CD14-positive monocyte (primary cell): ENCODE measurements around the gene H2AZ2. TPM values are rescaled to one million over a fixed set of nuclear protein-coding genes. Genes with fewer than 3 reads are reported as not detected.
"Not testable (repeated sequence)": the region's sequence is repeated elsewhere in the genome, so short reads cannot be mapped to it uniquely, and the experiment has no call there.

Source experiments
- DNase-seq, 3 donors: peaks; one replicate each; pipeline ENCODE4 v3.0.0-alpha.2; 2011 to 2022
- H2AFZ ChIP-seq: 2 replicates; pipeline ENCODE4 v1.6.0; 2012; ENCODE audit warnings: mild to moderate bottlenecking, low read depth, low read length, inconsistent platforms; ENCODE audit not compliant: insufficient read depth, poor library complexity, severe bottlenecking
- H3K27ac ChIP-seq, 2 donors: 1 replicate in 1 of 2; 2 replicates in 1 of 2; pipeline ENCODE4 v1.5.1; 2012 to 2013; ENCODE audit warnings: low read length in 2 of 2, control low read depth in 1 of 2, inconsistent platforms in 1 of 2, low read depth in 1 of 2, mild to moderate bottlenecking in 1 of 2
- H3K27me3 ChIP-seq, 2 donors: one replicate each; pipeline versions ENCODE4 v1.6.0 to v1.6.1; 2011 to 2013; ENCODE audit warnings: low read length in 2 of 2; ENCODE audit not compliant: control insufficient read depth in 2 of 2, insufficient read depth in 2 of 2
- H3K36me3 ChIP-seq, 2 donors: replicated peaks in 1 of 2; 1 replicate in 1 of 2; 2 replicates in 1 of 2; pipeline versions ENCODE4 v1.5.1 to v1.6.1; 2012 to 2013; ENCODE audit warnings: low read length in 2 of 2, control low read depth in 1 of 2, inconsistent platforms in 1 of 2, mild to moderate bottlenecking in 1 of 2; ENCODE audit not compliant: insufficient read depth in 2 of 2, control insufficient read depth in 1 of 2
- H3K4me1 ChIP-seq, 2 donors: 1 replicate in 1 of 2; 2 replicates in 1 of 2; pipeline versions ENCODE4 v1.5.1 to v1.6.1; 2012 to 2013; ENCODE audit warnings: low read length in 2 of 2, control low read depth in 1 of 2, inconsistent platforms in 1 of 2, mild to moderate bottlenecking in 1 of 2, moderate library complexity in 1 of 2; ENCODE audit not compliant: insufficient read depth in 2 of 2, control insufficient read depth in 1 of 2
- H3K4me2 ChIP-seq: replicated peaks from 2 replicates; pipeline ENCODE3; 2012; ENCODE audit warnings: low read length, moderate library complexity, mild to moderate bottlenecking; ENCODE audit not compliant: poor library complexity, severe bottlenecking; ENCODE audit errors: extremely low read depth
- H3K4me3 ChIP-seq, 3 experiments: fragments of 200-600 bp in 1 of 3; sonication (generic) in 1 of 3; replicated peaks in 1 of 3; 1 replicate in 2 of 3; 2 replicates in 1 of 3; pipeline ENCODE4 v1.5.1; 2011 to 2013; ENCODE audit warnings: low read length in 3 of 3, mild to moderate bottlenecking in 3 of 3, control low read depth in 2 of 3, low read depth in 2 of 3, inconsistent platforms in 1 of 3, moderate library complexity in 1 of 3
- H3K79me2 ChIP-seq: 2 replicates; pipeline ENCODE4 v1.6.0; 2012; ENCODE audit warnings: mild to moderate bottlenecking, control low read depth, inconsistent platforms, low read length, moderate library complexity; ENCODE audit not compliant: insufficient read depth
- H3K9ac ChIP-seq: 2 replicates; pipeline ENCODE4 v1.6.0; 2017; ENCODE audit warnings: low read length, mild to moderate bottlenecking; ENCODE audit not compliant: insufficient read depth, poor library complexity, severe bottlenecking
- H3K9me3 ChIP-seq, 2 donors: replicated peaks in 1 of 2; 1 replicate in 1 of 2; 2 replicates in 1 of 2; pipeline versions ENCODE4 v1.5.1 to v1.6.1; 2012 to 2013; ENCODE audit warnings: low read length in 2 of 2, control low read depth in 1 of 2; ENCODE audit not compliant: control insufficient read depth in 1 of 2, insufficient read depth in 1 of 2
- H4K20me1 ChIP-seq: 2 replicates; pipeline ENCODE4 v1.6.0; 2012; ENCODE audit warnings: mild to moderate bottlenecking, low read length, control low read depth, moderate library complexity; ENCODE audit not compliant: insufficient read depth
- H3K27ac Mint-ChIP-seq, 7 donors: one replicate each; pipeline ENCODE4 v1.8.0; 2020; ENCODE audit warnings: mild to moderate bottlenecking in 7 of 7, mixed read lengths in 7 of 7, moderate library complexity in 6 of 7, inconsistent platforms in 2 of 7
- H3K27me3 Mint-ChIP-seq, 3 donors: one replicate each; pipeline ENCODE4 v1.8.0; 2021 to 2022; ENCODE audit warnings: low read depth in 3 of 3, mild to moderate bottlenecking in 3 of 3, mixed read lengths in 3 of 3, moderate library complexity in 3 of 3, inconsistent platforms in 1 of 3
- H3K36me3 Mint-ChIP-seq, 2 donors: one replicate each; pipeline ENCODE4 v1.8.0; 2020; ENCODE audit warnings: mixed read lengths in 2 of 2, inconsistent platforms in 1 of 2, mild to moderate bottlenecking in 1 of 2
- H3K4me1 Mint-ChIP-seq: one replicate; pipeline ENCODE4 v1.8.0; 2020; ENCODE audit warnings: mild to moderate bottlenecking, mixed read lengths
- H3K4me3 Mint-ChIP-seq, 2 donors: one replicate each; pipeline ENCODE4 v1.8.0; 2020; ENCODE audit warnings: mild to moderate bottlenecking in 2 of 2, mixed read lengths in 2 of 2, moderate library complexity in 1 of 2
- H3K9me3 Mint-ChIP-seq, 7 donors: one replicate each; pipeline ENCODE4 v1.8.0; 2020 to 2022; ENCODE audit warnings: mixed read lengths in 7 of 7, mild to moderate bottlenecking in 6 of 7, moderate library complexity in 6 of 7, inconsistent platforms in 2 of 7
- CTCF ChIP-seq: fragments of 200-600 bp; IDR thresholded peaks from one replicate; pipeline ENCODE4 v1.8.0; 2022; ENCODE audit warnings: antibody characterized with exemption, mild to moderate bottlenecking
- WGBS: methylation state at CpG from one replicate; pipeline ENCODE4 v1.1.5; 2013; ENCODE audit warnings: missing lambda C conversion rate; ENCODE audit not compliant: insufficient coverage; 5-methylcytosine and 5-hydroxymethylcytosine counted together
- intact Hi-C, 2 donors: fragments of 100-400 bp; cut with micrococcal nuclease; formaldehyde crosslinking; loops; one replicate each; pipeline versions ENCODE4 v1.15.0 to v1.15.1; 2023
- polyA plus RNA-seq, 3 donors: library from polyadenylated mRNA; depleted of rRNA in 1 of 3; unstranded in 2 of 3; stranded (reverse) in 1 of 3; fragments of 300-500 nt in 2 of 3; fragments of >200 nt in 1 of 3; fragmentation: Illumina TruSeq in 2 of 3; gene quantifications; 1 replicate in 2 of 3; 2 replicates in 1 of 3; pipeline ENCODE4 v1.2.3, GENCODE V29; 2012 to 2021

Gene H2AZ2
- polyA plus RNA-seq, 3 donors, result 128 to 186 (median 181) TPM

- H2AFZ ChIP-seq, result peak overlapping the region; percentile 55
- intact Hi-C loops, result loop anchor here (5.0 to 10.0 kb wide), 7 partner anchors 40 to 803 kb away; partner anchors contain the start of genes DBNL (in 1 of the 2), PPIA (in 1 of the 2), PURB (in 1 of the 2) and TMED4 (in 1 of the 2)
- peaks cover 57% of the 10 kb centered on the region for H3K79me2 ChIP-seq
- no peaks in the 10 kb centered on the region for H3K9me3 ChIP-seq
- H3K36me3 Mint-ChIP-seq, result peaks cover 2 to 4% of the 10 kb centered on the region in 2 donors
- no peaks in the 10 kb centered on the region for H3K9me3 Mint-ChIP-seq
- peaks cover 36 to 53% of the 10 kb centered on the region in 2 donors for H3K4me1 ChIP-seq
- H3K27me3 Mint-ChIP-seq, result no peaks in the 10 kb centered on the region
- peak overlapping the region; percentile 95 for H3K4me2 ChIP-seq
- H3K36me3 ChIP-seq, result no peaks in the 10 kb centered on the region
- H3K27me3 ChIP-seq, result no peaks in the 10 kb centered on the region
- peak overlapping the region; percentile 91 to 98 for H3K4me3 Mint-ChIP-seq
- peak overlapping the region; percentile 88 to 92 for H3K27ac ChIP-seq
- TF ChIP-seq CTCF, result peak; percentile 93
- H3K4me3 ChIP-seq, result peak overlapping the region; percentile 79 to 98 (median 89)
- peaks cover 48% of the 10 kb centered on the region for H3K4me1 Mint-ChIP-seq
- H4K20me1 ChIP-seq, result peaks cover 36% of the 10 kb centered on the region
- peak; percentile 73 to 82 (median 82) for DNase-seq
- peak overlapping the region; percentile 78 for H3K9ac ChIP-seq
- peak overlapping the region; percentile 95 to 99 (median 98) for H3K27ac Mint-ChIP-seq
- WGBS, result 0% methylated on average over 36 of the region's 36 CpGs
Observed at GRCh38 chr7:44847509-44847919, 373 bp downstream of the H2AZ2 start.

GRCh38 chr7:44846816-44847508 is 925 bp downstream of the H2AZ2 start:
- Histone ChIP-seq H3K79me2 (peaks cover 63% of the 10 kb centered on the region), H3K27ac (peak overlapping the region; percentile 88 to 92), H3K4me3 (peak overlapping the region; percentile 79 to 98 (median 89)), H2AFZ (peak overlapping the region; percentile 55), H3K4me1 (peaks cover 41 to 58% of the 10 kb centered on the region in 2 donors), H3K9ac (peak overlapping the region; percentile 78), H3K9me3 (no peaks in the 10 kb centered on the region), H3K27me3 (no peaks in the 10 kb centered on the region), H3K4me2 (peak overlapping the region; percentile 95), H3K36me3 (no peaks in the 10 kb centered on the region), H4K20me1 (peaks cover 37% of the 10 kb centered on the region)
- H3K4me1 Mint-ChIP-seq, result peaks cover 52% of the 10 kb centered on the region
- DNase-seq, result no peak
- H3K27ac Mint-ChIP-seq, result peak overlapping the region; percentile 95 to 99 (median 98)
- TF ChIP-seq CTCF, result no peak
- WGBS, result 0% methylated on average over 9 of the region's 12 CpGs
- intact Hi-C loops, result loop anchor here (5.0 to 10.0 kb wide), 7 partner anchors 40 to 802 kb away; partner anchors contain the start of genes DBNL (in 1 of the 2), PPIA (in 1 of the 2), PURB (in 1 of the 2) and TMED4 (in 1 of the 2)
- H3K36me3 Mint-ChIP-seq, result peaks cover 5 to 7% of the 10 kb centered on the region in 2 donors
- no peaks in the 10 kb centered on the region for H3K9me3 Mint-ChIP-seq
- H3K27me3 Mint-ChIP-seq, result no peaks in the 10 kb centered on the region
- H3K4me3 Mint-ChIP-seq, result peak overlapping the region; percentile 91 to 98

GRCh38 chr7:44846390-44846789 is 1.5 kb downstream of the H2AZ2 start:
- H3K9me3 Mint-ChIP-seq, H2AFZ ChIP-seq, DNase-seq, H3K9me3 ChIP-seq, H3K27me3 Mint-ChIP-seq, H3K36me3 ChIP-seq, H3K36me3 Mint-ChIP-seq, H3K27me3 ChIP-seq: not testable (repeated sequence)
- intact Hi-C loops, result loop anchor here (5.0 to 10.0 kb wide), 7 partner anchors 41 to 802 kb away; partner anchors contain the start of genes DBNL (in 1 of the 2), PPIA (in 1 of the 2), PURB (in 1 of the 2) and TMED4 (in 1 of the 2)
- Histone ChIP-seq H3K4me2 (peak overlapping the region; percentile 95), H3K27ac (peak overlapping the region; percentile 56 to 92), H3K4me3 (peak overlapping the region; percentile 79 to 98 (median 89)), H3K79me2 (peaks cover 68% of the 10 kb centered on the region), H4K20me1 (peaks cover 39% of the 10 kb centered on the region), H3K9ac (peak overlapping the region; percentile 78), H3K4me1 (peaks cover 47 to 64% of the 10 kb centered on the region in 2 donors)
- WGBS, result 25% methylated on average over 9 of the region's 11 CpGs
- H3K27ac Mint-ChIP-seq, result peak overlapping the region; percentile 84 to 99 (median 92)
- peaks cover 58% of the 10 kb centered on the region for H3K4me1 Mint-ChIP-seq
- peak overlapping the region; percentile 81 to 91 for H3K4me3 Mint-ChIP-seq
